Common myeloid progenitor, CD34-positive (primary cell): Measurements from ENCODE around the gene LRP1B.

Source experiments
- CTCF ChIA-PET: fragments of 350-600 bp; sonication (Branson Sonifier 250); formaldehyde crosslinking; loops from one replicate; lab custom pipeline; 2021; ENCODE audit warnings: antibody characterized with exemption; lab: Charles Lee
- POLR2A ChIA-PET: fragments of 350-600 bp; sonication (Branson Sonifier 250); formaldehyde crosslinking; loops from one replicate; lab custom pipeline; 2021; ENCODE audit warnings: antibody characterized with exemption; lab: Charles Lee
- DNase-seq, 3 donors: peaks; one replicate each; pipeline versions ENCODE4 v3.0.0 to v3.0.0-alpha.2; 2013
- H3K27ac ChIP-seq, 2 experiments: 1 replicate in 1 of 2; 2 replicates in 1 of 2; pipeline ENCODE4 v1.7.0; 2013; ENCODE audit warnings: inconsistent platforms in 2 of 2, low read length in 2 of 2, mild to moderate bottlenecking in 2 of 2, low read depth in 1 of 2, moderate library complexity in 1 of 2; ENCODE audit not compliant: severe bottlenecking in 2 of 2, insufficient read depth in 1 of 2, poor library complexity in 1 of 2
- H3K27me3 ChIP-seq, 5 experiments: replicated peaks in 2 of 5; 1 replicate in 3 of 5; 2 replicates in 2 of 5; pipeline versions ENCODE4 v1.6.1 to v1.7.0; 2013; ENCODE audit warnings: low read length in 4 of 5, mild to moderate bottlenecking in 2 of 5, moderate library complexity in 2 of 5, inconsistent platforms in 1 of 5; ENCODE audit not compliant: insufficient read depth in 5 of 5, control insufficient read depth in 4 of 5
- H3K36me3 ChIP-seq, 4 experiments: 1 replicate in 2 of 4; 2 replicates in 2 of 4; pipeline versions ENCODE4 v1.6.1 to v1.7.0; 2013; ENCODE audit warnings: low read length in 3 of 4, control low read depth in 1 of 4, mild to moderate bottlenecking in 1 of 4; ENCODE audit not compliant: control insufficient read depth in 4 of 4, insufficient read depth in 4 of 4
- H3K4me1 ChIP-seq, 4 experiments: 1 replicate in 3 of 4; 2 replicates in 1 of 4; pipeline versions ENCODE4 v1.6.1 to v1.7.1; 2013; ENCODE audit warnings: low read length in 3 of 4, mild to moderate bottlenecking in 3 of 4, control low read depth in 1 of 4, inconsistent platforms in 1 of 4, moderate library complexity in 1 of 4; ENCODE audit not compliant: control insufficient read depth in 4 of 4, insufficient read depth in 4 of 4; ENCODE audit errors: control extremely low read depth in 1 of 4
- H3K4me3 ChIP-seq, 7 experiments: 1 replicate in 4 of 7; 2 replicates in 3 of 7; pipeline versions ENCODE4 v1.5.1 to v1.7.0; 2013; ENCODE audit warnings: mild to moderate bottlenecking in 7 of 7, low read length in 6 of 7, moderate library complexity in 6 of 7, inconsistent platforms in 2 of 7, low read depth in 2 of 7, control low read depth in 1 of 7; ENCODE audit not compliant: insufficient read depth in 4 of 7, control insufficient read depth in 1 of 7; ENCODE audit errors: extremely low read depth in 1 of 7
- H3K9me3 ChIP-seq, 5 experiments: 1 replicate in 4 of 5; 2 replicates in 1 of 5; pipeline versions ENCODE4 v1.6.1 to v1.7.1; 2013; ENCODE audit warnings: low read length in 4 of 5, mild to moderate bottlenecking in 2 of 5, inconsistent platforms in 1 of 5, low read depth in 1 of 5, moderate library complexity in 1 of 5; ENCODE audit not compliant: control insufficient read depth in 4 of 5, insufficient read depth in 2 of 5; ENCODE audit errors: control extremely low read depth in 1 of 5
- WGBS: methylation state at CpG from one replicate; pipeline ENCODE4 v1.1.5; 2013; ENCODE audit not compliant: insufficient coverage; 5-methylcytosine and 5-hydroxymethylcytosine counted together

Gene LRP1B

GRCh38 chr2:141329964-141330363 lies 800.9 kb downstream of the LRP1B start:
- POLR2A ChIA-PET, result no interaction called here
- no peaks in the 10 kb centered on the region for H3K9me3 ChIP-seq

DNA sequence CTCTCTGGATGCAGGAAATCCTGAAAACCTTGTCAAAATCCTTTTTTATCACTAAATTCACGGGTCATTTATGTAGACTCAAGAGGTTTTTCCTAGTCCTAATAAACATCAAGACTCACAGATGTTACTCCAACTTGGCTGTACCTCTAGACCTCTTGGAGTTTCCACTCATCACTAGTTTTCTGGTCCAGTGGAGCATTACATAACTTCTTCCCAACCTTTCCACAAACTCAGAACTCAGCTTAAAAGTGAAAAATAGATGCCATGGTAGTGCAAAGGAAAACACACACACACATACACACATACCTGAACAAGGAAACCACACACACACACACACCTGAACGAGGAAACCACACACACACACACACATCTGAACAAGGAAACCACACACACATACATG lies 807.2 kb downstream of the LRP1B start:
- CTCF ChIA-PET, result no interaction called here
- Histone ChIP-seq H3K9me3 (no peaks in the 10 kb centered on the region), H3K27me3 (no peaks in the 10 kb centered on the region), H3K4me3 (no peak overlapping the region), H3K4me1 (no peaks in the 10 kb centered on the region), H3K27ac (no peak overlapping the region), H3K36me3 (no peaks in the 10 kb centered on the region)
- no peak for DNase-seq
- 100% methylated on average over 1 of the region's 2 CpGs for WGBS
- POLR2A ChIA-PET, result interaction anchor here (0.6 kb wide), 1 partner anchor 129 kb away, joined by 3 read pairs; no protein-coding TSS in a partner anchor

More at GRCh38 chr2:141329964-141330363, 800.9 kb downstream of the LRP1B start:
- H3K4me3 ChIP-seq, result no peak overlapping the region
- WGBS, result no CpG with 5 or more reads among the region's 1 CpG
- CTCF ChIA-PET, result no interaction called here
- no peak for DNase-seq
- H3K36me3 ChIP-seq, result no peaks in the 10 kb centered on the region
- no peaks in the 10 kb centered on the region for H3K27me3 ChIP-seq
- no peak overlapping the region for H3K27ac ChIP-seq
- no peaks in the 10 kb centered on the region for H3K4me1 ChIP-seq

DNA sequence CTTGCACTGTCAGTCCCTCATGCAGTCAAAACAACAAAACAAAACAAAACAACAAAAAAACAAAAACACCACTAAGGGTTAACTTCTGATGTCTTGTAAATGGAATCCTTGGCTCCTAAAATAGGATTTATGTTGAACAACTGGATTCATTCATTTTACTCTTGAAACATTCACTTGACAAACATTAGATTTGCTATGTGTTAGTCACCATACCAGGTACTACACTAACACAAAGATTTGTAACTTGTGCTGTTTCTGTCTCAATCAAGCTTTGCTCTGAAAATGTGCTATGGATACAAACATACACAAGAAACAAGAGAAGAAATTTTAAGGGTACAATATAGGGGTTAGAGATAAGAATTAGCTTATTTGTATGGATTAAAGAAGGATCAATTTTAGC lies 812.8 kb downstream of the LRP1B start:
- ChIA-PET POLR2A (no interaction called here), CTCF (interaction anchor here (0.6 kb wide), 1 partner anchor 27 kb away, joined by 3 read pairs; no protein-coding TSS in a partner anchor)
- Histone ChIP-seq H3K36me3 (no peaks in the 10 kb centered on the region), H3K4me3 (no peak overlapping the region), H3K4me1 (no peaks in the 10 kb centered on the region), H3K9me3 (no peaks in the 10 kb centered on the region), H3K27me3 (no peaks in the 10 kb centered on the region), H3K27ac (no peak overlapping the region)
- DNase-seq, result no peak

- Histone ChIP-seq H3K9me3 (no peaks in the 10 kb centered on the region), H3K27me3 (no peaks in the 10 kb centered on the region), H3K27ac (no peak overlapping the region), H3K4me1 (no peaks in the 10 kb centered on the region), H3K4me3 (no peak overlapping the region), H3K36me3 (no peaks in the 10 kb centered on the region)
- POLR2A ChIA-PET, result no interaction called here
- 100% methylated on average over 2 of the region's 3 CpGs for WGBS
- CTCF ChIA-PET, result interaction anchor here (0.8 kb wide), 1 partner anchor 38 kb away, joined by 3 read pairs; no protein-coding TSS in a partner anchor
- DNase-seq, result no peak
These were observed 814.2 kb downstream of the LRP1B start for GRCh38 chr2:141316606-141317005.

GRCh38 chr2:141316103-141316502 lies 814.7 kb downstream of the LRP1B start:
- POLR2A ChIA-PET, result no interaction called here

GRCh38 chr2:141313972-141314371 lies 816.8 kb downstream of the LRP1B start:
- WGBS, result no CpG with 5 or more reads among the region's 4 CpGs
- Histone ChIP-seq H3K4me1 (no peaks in the 10 kb centered on the region), H3K9me3 (no peaks in the 10 kb centered on the region), H3K36me3 (no peaks in the 10 kb centered on the region), H3K27me3 (no peaks in the 10 kb centered on the region), H3K27ac (no peak overlapping the region), H3K4me3 (no peak overlapping the region)
- DNase-seq, result no peak
- POLR2A ChIA-PET, result no interaction called here
- CTCF ChIA-PET, result no interaction called here

More at GRCh38 chr2:141316103-141316502, 814.7 kb downstream of the LRP1B start:
- no peak for DNase-seq
- no peak overlapping the region for H3K4me3 ChIP-seq
- no peaks in the 10 kb centered on the region for H3K4me1 ChIP-seq
- no peaks in the 10 kb centered on the region for H3K27me3 ChIP-seq
- no peak overlapping the region for H3K27ac ChIP-seq
- 100% methylated on average over 3 of the region's 3 CpGs for WGBS
- H3K9me3 ChIP-seq, result no peaks in the 10 kb centered on the region
- no peaks in the 10 kb centered on the region for H3K36me3 ChIP-seq
- CTCF ChIA-PET, result interaction anchor here (0.8 kb wide), 1 partner anchor 38 kb away, joined by 3 read pairs; no protein-coding TSS in a partner anchor

GRCh38 chr2:141311430-141311829 lies 819.4 kb downstream of the LRP1B start:
- Histone ChIP-seq H3K27ac (no peak overlapping the region), H3K27me3 (no peaks in the 10 kb centered on the region), H3K9me3 (no peaks in the 10 kb centered on the region), H3K36me3 (no peaks in the 10 kb centered on the region), H3K4me1 (no peaks in the 10 kb centered on the region), H3K4me3 (no peak overlapping the region)
- ChIA-PET POLR2A (no interaction called here), CTCF (no interaction called here)
- peak in 1 of 3 donors; percentile 1 for DNase-seq
